GM21576 (cell line): Measurements from ENCODE around the gene ARHGAP24.

Experiments used
- ATAC-seq: cut with Tn5 transposase; IDR thresholded peaks from one replicate; pipeline ENCODE4 v1.9.1; 2021; ENCODE audit warnings: mild to moderate bottlenecking, moderate library complexity; ENCODE audit not compliant: unreplicated experiment

ARHGAP24 gene

DNA sequence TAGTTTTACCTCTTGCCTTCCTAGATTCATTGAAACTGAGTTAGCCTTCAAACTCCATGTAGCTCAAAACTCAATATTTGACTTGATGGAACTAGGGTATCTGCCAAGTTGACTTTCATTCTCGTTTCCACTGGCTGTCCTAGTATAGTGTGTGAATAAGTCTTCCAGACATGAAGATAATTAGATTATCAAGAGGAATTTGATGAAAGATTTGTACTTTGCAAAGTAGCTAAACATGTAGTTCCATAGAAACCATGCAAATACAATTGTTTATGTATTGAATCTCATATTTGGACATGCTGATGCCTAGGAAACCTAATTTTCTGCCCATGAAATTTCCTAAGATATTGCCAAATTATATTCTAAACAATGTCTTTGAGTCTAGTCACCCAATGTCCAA lies 297.5 kb downstream of the ARHGAP24 start:
- ATAC-seq = no peak

DNA sequence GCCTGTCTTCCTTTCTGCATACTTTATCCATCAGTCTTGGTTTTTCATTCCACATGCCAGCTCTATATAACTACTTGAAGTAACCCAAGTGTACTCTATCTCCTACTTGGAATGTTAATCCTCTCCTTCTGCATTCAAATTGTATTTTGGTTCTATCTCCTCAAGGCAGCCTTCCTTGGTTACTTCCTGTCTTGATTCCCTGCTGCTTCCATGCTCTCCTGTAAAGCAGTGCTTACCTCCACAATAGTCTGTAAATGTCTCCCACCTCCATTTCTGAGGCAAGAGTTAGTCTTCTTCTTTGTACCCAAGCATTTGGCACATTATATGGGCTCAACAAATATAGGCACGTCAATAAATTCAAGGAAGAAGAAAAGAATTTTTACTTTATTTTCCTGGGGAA lies 298.4 kb downstream of the ARHGAP24 start:
- no peak for ATAC-seq

DNA sequence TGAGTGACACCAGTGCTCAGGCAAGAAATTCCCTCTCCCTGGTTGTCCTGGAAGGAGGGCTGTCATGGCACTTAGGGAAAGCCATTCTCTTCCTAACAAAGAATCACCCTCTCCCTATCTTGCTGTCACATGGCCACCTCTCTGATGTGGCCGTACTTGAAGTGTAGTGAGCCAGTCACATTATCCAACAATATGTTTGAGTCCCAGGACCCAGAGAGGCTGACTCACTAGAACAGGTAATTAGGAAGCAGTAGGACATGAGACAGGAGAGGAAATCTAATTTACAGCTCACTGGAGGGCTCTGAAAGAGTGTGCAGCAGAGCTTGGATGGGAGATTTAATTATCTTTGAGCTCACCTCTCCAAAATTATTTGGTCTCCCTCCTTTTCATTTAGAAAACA lies 299.1 kb downstream of the ARHGAP24 start:
- no peak for ATAC-seq

GRCh38 chr4:85774489-85774888 lies 299.5 kb downstream of the ARHGAP24 start:
- ATAC-seq = no peak

DNA sequence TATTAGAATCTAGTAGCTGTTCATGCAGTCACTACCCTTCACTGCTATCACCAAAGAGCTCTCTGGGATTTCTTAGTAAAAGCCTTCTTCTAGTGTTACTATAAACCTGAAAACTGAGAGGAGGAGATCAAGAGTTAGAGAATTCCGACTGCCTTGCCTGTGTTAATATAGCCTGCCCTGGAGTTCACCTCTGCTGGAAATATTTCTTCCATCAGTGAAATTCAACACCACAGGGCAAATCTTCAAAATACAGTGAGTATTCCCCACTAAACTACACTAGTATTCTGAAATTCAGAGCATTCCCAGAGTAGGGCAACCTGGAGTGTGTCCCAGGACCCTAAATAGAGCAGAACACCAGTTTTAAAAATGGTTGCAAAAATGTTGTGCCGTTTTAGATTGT lies 301.1 kb downstream of the ARHGAP24 start:
- no peak for ATAC-seq

DNA sequence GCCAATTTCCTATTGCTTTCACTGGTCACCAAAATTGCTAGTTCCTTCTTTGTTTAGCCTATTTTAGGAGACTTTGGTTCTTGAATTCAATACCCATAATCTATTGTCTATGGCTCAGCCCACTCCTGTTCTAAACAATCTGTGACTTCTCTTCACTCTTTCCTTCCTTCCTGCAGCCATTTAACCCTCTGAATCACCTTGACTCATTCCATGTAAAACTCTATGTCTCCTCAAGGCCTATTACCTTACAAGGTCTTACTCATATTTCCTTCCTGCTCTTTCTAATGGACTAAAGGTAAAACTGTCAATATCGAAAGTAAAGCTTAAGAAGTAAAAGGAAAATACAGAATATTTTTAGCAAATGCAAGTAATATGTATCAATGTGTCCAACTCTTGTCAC lies 301.6 kb downstream of the ARHGAP24 start:
- no peak for ATAC-seq

GRCh38 chr4:85777908-85778631 lies 303.1 kb downstream of the ARHGAP24 start:
- peak; percentile 82 for ATAC-seq

DNA sequence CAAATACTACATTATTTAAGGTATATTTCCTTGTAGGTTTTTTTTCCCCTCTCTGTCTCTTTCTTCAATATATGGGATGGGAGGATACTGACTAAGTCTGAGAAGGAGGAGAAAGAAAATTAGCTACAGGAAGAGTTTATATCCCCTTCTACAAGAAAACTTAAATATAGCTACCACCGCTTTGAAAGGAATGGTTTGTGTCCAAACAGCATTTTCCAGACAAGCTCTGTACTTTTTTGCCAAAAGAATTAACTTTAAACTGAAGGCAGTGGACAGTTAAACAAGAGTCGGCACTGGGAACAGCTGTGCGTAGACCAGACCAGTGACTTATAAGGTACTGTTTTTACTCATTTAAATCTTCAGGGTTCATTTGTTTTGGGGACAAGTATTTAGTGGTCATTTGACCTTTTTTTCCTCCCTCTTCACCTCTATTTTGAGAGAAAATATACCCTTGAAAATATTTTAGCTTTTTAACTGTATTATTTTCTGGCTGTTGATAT lies 303.7 kb downstream of the ARHGAP24 start:
- peak; percentile 78 for ATAC-seq

- no peak for ATAC-seq
These were observed 304.2 kb downstream of the ARHGAP24 start for GRCh38 chr4:85779165-85779564.

- ATAC-seq = peak; percentile 27
These were observed 305.7 kb downstream of the ARHGAP24 start for GRCh38 chr4:85780664-85781063.

GRCh38 chr4:85783483-85783882 lies 308.5 kb downstream of the ARHGAP24 start:
- no peak for ATAC-seq

DNA sequence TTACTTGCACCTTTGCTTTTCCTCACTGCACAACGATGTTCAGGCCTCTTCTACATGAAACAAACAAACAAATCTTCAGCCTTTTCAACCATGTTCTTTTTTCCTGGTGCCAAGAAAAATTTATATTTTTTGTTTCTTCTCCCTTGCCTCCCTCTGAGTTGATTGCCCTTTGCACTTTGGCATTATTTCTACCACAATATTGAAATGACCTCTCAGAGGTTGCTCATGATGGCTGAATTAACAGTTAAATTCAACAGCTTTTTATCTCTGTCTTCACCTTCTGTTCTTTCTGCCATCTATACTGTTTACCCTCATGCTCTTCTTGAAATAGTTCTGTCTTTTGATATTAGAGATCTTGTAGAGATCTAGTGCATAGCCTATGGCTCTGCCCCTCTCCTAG lies 308.9 kb downstream of the ARHGAP24 start:
- no peak for ATAC-seq

GRCh38 chr4:85784348-85784747 lies 309.4 kb downstream of the ARHGAP24 start:
- no peak for ATAC-seq

GRCh38 chr4:85784947-85785346 lies 310.0 kb downstream of the ARHGAP24 start:
- no peak for ATAC-seq

GRCh38 chr4:85787133-85787532 lies 312.2 kb downstream of the ARHGAP24 start:
- no peak for ATAC-seq

GRCh38 chr4:85788604-85789003 lies 313.7 kb downstream of the ARHGAP24 start:
- no peak for ATAC-seq

GRCh38 chr4:85789241-85789640 lies 314.3 kb downstream of the ARHGAP24 start:
- ATAC-seq = no peak

DNA sequence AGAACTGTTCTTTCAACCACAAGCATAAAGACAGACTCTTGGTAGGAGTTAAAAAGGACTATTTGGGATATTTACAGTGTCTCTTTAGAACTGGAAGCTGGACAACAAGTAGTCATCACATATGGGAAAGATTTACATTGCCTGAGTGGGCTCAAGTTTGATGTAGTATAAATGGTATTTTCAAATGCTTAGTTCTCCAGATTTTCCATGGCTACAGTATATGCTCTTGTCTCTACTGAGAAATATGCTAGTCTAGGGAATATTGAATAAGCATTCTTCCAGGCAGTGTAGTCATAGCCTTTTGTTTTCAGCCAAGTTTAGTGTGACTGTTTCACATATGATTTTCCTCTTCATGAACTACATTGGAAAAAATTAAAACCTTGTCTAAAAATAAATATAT lies 315.6 kb downstream of the ARHGAP24 start:
- ATAC-seq = no peak

DNA sequence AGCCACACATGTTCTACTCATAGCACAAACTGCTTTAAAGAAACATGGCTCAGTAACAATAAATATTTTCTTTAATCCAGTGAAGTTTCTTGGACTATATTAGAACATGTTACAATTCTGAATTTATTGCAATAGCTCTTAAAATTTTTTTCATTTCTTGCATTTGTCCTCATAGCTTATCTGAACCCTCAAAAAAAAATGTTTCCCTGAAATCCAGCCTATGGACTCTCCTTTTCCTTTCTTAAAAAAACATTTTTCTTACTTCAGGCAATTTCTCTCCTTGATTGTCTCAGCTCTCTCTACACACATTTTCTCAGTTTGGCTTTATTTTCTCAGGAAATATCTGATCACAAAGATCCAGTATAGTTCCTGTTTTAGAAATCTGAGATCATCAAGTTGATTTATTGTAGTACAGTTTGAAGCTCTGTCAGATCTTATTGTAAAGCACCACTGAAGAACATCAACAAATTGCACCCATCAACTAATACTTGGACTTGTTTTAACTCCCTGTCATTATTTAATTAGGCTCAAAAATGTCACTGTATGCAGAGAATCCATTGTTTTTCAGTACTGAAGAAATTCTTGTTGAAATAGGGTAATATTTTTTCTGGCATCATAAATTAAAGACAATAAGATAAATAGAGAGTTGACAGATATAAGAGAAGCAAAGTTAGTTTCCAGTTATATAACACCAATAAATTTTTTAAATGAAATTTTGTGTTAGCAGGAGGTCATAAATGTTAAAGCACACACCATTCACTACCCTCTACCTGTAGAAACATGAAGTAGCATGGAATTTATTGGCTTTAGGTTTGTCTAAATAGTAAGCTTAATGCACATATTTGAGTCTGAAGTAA lies 317.7 kb downstream of the ARHGAP24 start:
- ATAC-seq = no peak

GRCh38 chr4:85793233-85793585 lies 318.3 kb downstream of the ARHGAP24 start:
- no peak for ATAC-seq

GRCh38 chr4:85798012-85798770 lies 323.2 kb downstream of the ARHGAP24 start:
- no peak for ATAC-seq
